Activated T-cell treated with anti-CD3 and anti-CD28 coated beads, Interleukin-2, amount 50 U/mL, for 24 hours (primary cell): ENCODE measurements around the gene BZW2.

Experiments
- DNase-seq: peaks from one replicate; pipeline ENCODE4 v3.0.0-alpha.2; 2020
- H3K27ac Mint-ChIP-seq: 2 replicates; pipeline ENCODE4 v1.8.0; 2020; ENCODE audit warnings: mild to moderate bottlenecking, mixed read lengths
- H3K27me3 Mint-ChIP-seq: 2 replicates; pipeline ENCODE4 v1.8.0; 2020; ENCODE audit warnings: mixed read lengths
- H3K36me3 Mint-ChIP-seq: 2 replicates; pipeline ENCODE4 v1.8.0; 2020; ENCODE audit warnings: low read depth, mixed read lengths
- H3K4me1 Mint-ChIP-seq: 2 replicates; pipeline ENCODE4 v1.8.0; 2020; ENCODE audit warnings: low read depth, mixed read lengths
- H3K4me3 Mint-ChIP-seq: 2 replicates; pipeline ENCODE4 v1.8.0; 2020; ENCODE audit warnings: mild to moderate bottlenecking, moderate library complexity, mixed read lengths
- H3K9me3 Mint-ChIP-seq: 2 replicates; pipeline ENCODE4 v1.8.0; 2020; ENCODE audit warnings: mixed read lengths

BZW2 gene

GRCh38 chr7:16645593-16646471 is at the start of gene BZW2, which contains the start of gene ANKMY2:
Gene BZW2 (plus strand): TSS chr7:16646181. CDS start chr7:16665444, 19,263 bp downstream.
Gene ANKMY2 (minus strand): TSS chr7:16645754. CDS start chr7:16645573, 181 bp downstream.
- peak within 1 kb of the TSS; percentile 97 for H3K27ac Mint-ChIP-seq
- H3K36me3 Mint-ChIP-seq = peaks cover 66% of the 10 kb centered on the region
- peak within 1 kb of the TSS; percentile 99 for H3K4me3 Mint-ChIP-seq
- peaks cover 66% of the 10 kb centered on the region for H3K4me1 Mint-ChIP-seq
- peak; percentile 94 for DNase-seq
- no peaks in the 10 kb centered on the region for H3K27me3 Mint-ChIP-seq
- no peaks in the 10 kb centered on the region for H3K9me3 Mint-ChIP-seq

GRCh38 chr7:16598015-16598414 is 48.0 kb upstream of the BZW2 start:
- DNase-seq = no peak
- Mint-ChIP-seq H3K4me1 (no peaks in the 10 kb centered on the region), H3K27me3 (no peaks in the 10 kb centered on the region)

GRCh38 chr7:16599860-16600259 is 46.1 kb upstream of the BZW2 start:
- Mint-ChIP-seq H3K27ac (no peak overlapping the region), H3K9me3 (no peaks in the 10 kb centered on the region), H3K27me3 (no peaks in the 10 kb centered on the region), H3K4me1 (no peaks in the 10 kb centered on the region), H3K4me3 (no peak overlapping the region), H3K36me3 (peaks cover 59% of the 10 kb centered on the region)
- no peak for DNase-seq

More at GRCh38 chr7:16598015-16598414, 48.0 kb upstream of the BZW2 start:
- Mint-ChIP-seq H3K4me3 (no peak overlapping the region), H3K27ac (no peak overlapping the region), H3K9me3 (no peaks in the 10 kb centered on the region), H3K36me3 (peaks cover 44% of the 10 kb centered on the region)

GRCh38 chr7:16603633-16604032 is 42.3 kb upstream of the BZW2 start:
- no peak for DNase-seq
- Mint-ChIP-seq H3K4me3 (no peak overlapping the region), H3K9me3 (no peaks in the 10 kb centered on the region), H3K27ac (no peak overlapping the region), H3K27me3 (no peaks in the 10 kb centered on the region), H3K36me3 (peaks cover 81% of the 10 kb centered on the region), H3K4me1 (peaks cover 4% of the 10 kb centered on the region)

- H3K4me3 Mint-ChIP-seq = no peak overlapping the region
- H3K36me3 Mint-ChIP-seq = peaks cover 80% of the 10 kb centered on the region
- no peaks in the 10 kb centered on the region for H3K9me3 Mint-ChIP-seq
- DNase-seq = no peak
- peaks cover 4% of the 10 kb centered on the region for H3K4me1 Mint-ChIP-seq
- H3K27me3 Mint-ChIP-seq = no peaks in the 10 kb centered on the region
- H3K27ac Mint-ChIP-seq = no peak overlapping the region
These were observed 41.9 kb upstream of the BZW2 start for GRCh38 chr7:16604054-16604453.

GRCh38 chr7:16606704-16607103 is 39.3 kb upstream of the BZW2 start:
- no peaks in the 10 kb centered on the region for H3K9me3 Mint-ChIP-seq
- no peak overlapping the region for H3K4me3 Mint-ChIP-seq
- no peaks in the 10 kb centered on the region for H3K27me3 Mint-ChIP-seq
- H3K27ac Mint-ChIP-seq = peak overlapping the region; percentile 26
- peaks cover 75% of the 10 kb centered on the region for H3K36me3 Mint-ChIP-seq
- DNase-seq = no peak
- H3K4me1 Mint-ChIP-seq = peaks cover 7% of the 10 kb centered on the region

GRCh38 chr7:16609842-16610450 is 36.0 kb upstream of the BZW2 start:
- no peak for DNase-seq
- Mint-ChIP-seq H3K4me3 (no peak overlapping the region), H3K27ac (no peak overlapping the region), H3K9me3 (no peaks in the 10 kb centered on the region), H3K4me1 (peaks cover 9% of the 10 kb centered on the region), H3K36me3 (peaks cover 66% of the 10 kb centered on the region), H3K27me3 (no peaks in the 10 kb centered on the region)

- H3K36me3 Mint-ChIP-seq = peaks cover 66% of the 10 kb centered on the region
- no peak overlapping the region for H3K4me3 Mint-ChIP-seq
- no peaks in the 10 kb centered on the region for H3K9me3 Mint-ChIP-seq
- peaks cover 7% of the 10 kb centered on the region for H3K4me1 Mint-ChIP-seq
- no peak overlapping the region for H3K27ac Mint-ChIP-seq
- DNase-seq = no peak
- H3K27me3 Mint-ChIP-seq = no peaks in the 10 kb centered on the region
These were observed 34.3 kb upstream of the BZW2 start for GRCh38 chr7:16611711-16612110.

GRCh38 chr7:16615228-16615627 is 30.8 kb upstream of the BZW2 start:
- Mint-ChIP-seq H3K27ac (no peak overlapping the region), H3K4me3 (no peak overlapping the region), H3K9me3 (no peaks in the 10 kb centered on the region), H3K27me3 (no peaks in the 10 kb centered on the region), H3K4me1 (peaks cover 16% of the 10 kb centered on the region), H3K36me3 (peaks cover 56% of the 10 kb centered on the region)
- no peak for DNase-seq

- DNase-seq = no peak
- H3K36me3 Mint-ChIP-seq = peaks cover 52% of the 10 kb centered on the region
- no peaks in the 10 kb centered on the region for H3K27me3 Mint-ChIP-seq
- no peak overlapping the region for H3K4me3 Mint-ChIP-seq
- peaks cover 23% of the 10 kb centered on the region for H3K4me1 Mint-ChIP-seq
- H3K27ac Mint-ChIP-seq = no peak overlapping the region
- H3K9me3 Mint-ChIP-seq = no peaks in the 10 kb centered on the region
These were observed 29.9 kb upstream of the BZW2 start for GRCh38 chr7:16616122-16616521.

- DNase-seq = no peak
- Mint-ChIP-seq H3K36me3 (peaks cover 53% of the 10 kb centered on the region), H3K9me3 (no peaks in the 10 kb centered on the region), H3K27ac (no peak overlapping the region), H3K4me3 (no peak overlapping the region), H3K4me1 (peaks cover 22% of the 10 kb centered on the region), H3K27me3 (no peaks in the 10 kb centered on the region)
These were observed 29.4 kb upstream of the BZW2 start for GRCh38 chr7:16616542-16616941.

GRCh38 chr7:16619979-16620408 is 26.0 kb upstream of the BZW2 start:
- DNase-seq = no peak
- Mint-ChIP-seq H3K9me3 (no peaks in the 10 kb centered on the region), H3K27ac (peak overlapping the region; percentile 89), H3K4me3 (peak overlapping the region; percentile 2), H3K36me3 (peaks cover 61% of the 10 kb centered on the region), H3K27me3 (no peaks in the 10 kb centered on the region), H3K4me1 (peaks cover 18% of the 10 kb centered on the region)

GRCh38 chr7:16626388-16626787 is 19.6 kb upstream of the BZW2 start:
- Mint-ChIP-seq H3K36me3 (peaks cover 55% of the 10 kb centered on the region), H3K4me1 (peaks cover 6% of the 10 kb centered on the region), H3K4me3 (no peak overlapping the region), H3K9me3 (no peaks in the 10 kb centered on the region), H3K27me3 (no peaks in the 10 kb centered on the region), H3K27ac (no peak overlapping the region)
- DNase-seq = no peak

- Mint-ChIP-seq H3K4me3 (no peak overlapping the region), H3K36me3 (peaks cover 53% of the 10 kb centered on the region), H3K27me3 (no peaks in the 10 kb centered on the region), H3K27ac (no peak overlapping the region), H3K9me3 (no peaks in the 10 kb centered on the region), H3K4me1 (peaks cover 6% of the 10 kb centered on the region)
- no peak for DNase-seq
These were observed 18.7 kb upstream of the BZW2 start for GRCh38 chr7:16627236-16627635.

- DNase-seq = no peak
- H3K4me1 Mint-ChIP-seq = peaks cover 5% of the 10 kb centered on the region
- no peaks in the 10 kb centered on the region for H3K27me3 Mint-ChIP-seq
- H3K9me3 Mint-ChIP-seq = no peaks in the 10 kb centered on the region
- H3K36me3 Mint-ChIP-seq = peaks cover 39% of the 10 kb centered on the region
- no peak overlapping the region for H3K4me3 Mint-ChIP-seq
- no peak overlapping the region for H3K27ac Mint-ChIP-seq
These were observed 15.3 kb upstream of the BZW2 start for GRCh38 chr7:16630654-16631053.
